ENCODE results near the gene PRSS38.

DNA sequence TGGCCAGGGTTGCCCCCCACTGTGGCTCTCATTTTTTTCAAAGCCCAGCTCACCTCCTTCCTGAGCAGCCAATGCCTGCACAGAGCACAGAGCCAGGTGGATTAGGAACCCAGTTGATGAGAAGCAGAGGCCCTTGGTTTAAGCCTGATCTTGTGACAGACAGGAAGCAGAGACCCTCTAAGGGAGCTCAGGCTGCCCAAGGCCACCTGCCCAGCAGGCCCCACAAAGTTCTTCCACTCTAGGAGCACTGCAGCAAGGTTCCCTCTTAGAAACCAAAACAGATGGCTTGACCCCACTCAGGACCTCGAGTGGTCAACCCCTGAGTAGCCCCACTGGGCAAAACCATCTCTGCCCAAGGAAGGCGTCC is 25.5 kb upstream of the PRSS38 start:
- TF ChIP-seq, protein P1, sequence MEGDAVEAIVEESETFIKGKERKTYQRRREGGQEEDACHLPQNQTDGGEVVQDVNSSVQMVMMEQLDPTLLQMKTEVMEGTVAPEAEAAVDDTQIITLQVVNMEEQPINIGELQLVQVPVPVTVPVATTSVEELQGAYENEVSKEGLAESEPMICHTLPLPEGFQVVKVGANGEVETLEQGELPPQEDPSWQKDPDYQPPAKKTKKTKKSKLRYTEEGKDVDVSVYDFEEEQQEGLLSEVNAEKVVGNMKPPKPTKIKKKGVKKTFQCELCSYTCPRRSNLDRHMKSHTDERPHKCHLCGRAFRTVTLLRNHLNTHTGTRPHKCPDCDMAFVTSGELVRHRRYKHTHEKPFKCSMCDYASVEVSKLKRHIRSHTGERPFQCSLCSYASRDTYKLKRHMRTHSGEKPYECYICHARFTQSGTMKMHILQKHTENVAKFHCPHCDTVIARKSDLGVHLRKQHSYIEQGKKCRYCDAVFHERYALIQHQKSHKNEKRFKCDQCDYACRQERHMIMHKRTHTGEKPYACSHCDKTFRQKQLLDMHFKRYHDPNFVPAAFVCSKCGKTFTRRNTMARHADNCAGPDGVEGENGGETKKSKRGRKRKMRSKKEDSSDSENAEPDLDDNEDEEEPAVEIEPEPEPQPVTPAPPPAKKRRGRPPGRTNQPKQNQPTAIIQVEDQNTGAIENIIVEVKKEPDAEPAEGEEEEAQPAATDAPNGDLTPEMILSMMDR (IDR thresholded peaks at IDR 0.05): no peak
- TF ChIP-seq POLR2AphosphoS5 (IDR thresholded peaks at IDR 0.05) (no peak), POLR2A (IDR thresholded peaks at IDR 0.05) (no peak)
